A549 (cell line): ENCODE measurements around the gene ECSCR. TPM values are rescaled to one million over a fixed set of nuclear protein-coding genes. Genes with fewer than 3 reads are reported as not detected.

Experiments used
- ATAC-seq, 2 experiments: fragments of 200-7000 bp in 1 of 2; fragments of >200 bp in 1 of 2; cut with Nextera tagmentation in 1 of 2; cut with Tn5 transposase in 1 of 2; 3 replicates each; pipeline versions ENCODE4 v1.8.0 to v1.9.1; 2018 to 2020; ENCODE audit warnings: mild to moderate bottlenecking in 1 of 2, moderate library complexity in 1 of 2
- CTCF ChIA-PET: fragments of 300-600 bp; sonication (Branson Sonifier 250); formaldehyde crosslinking; extraction: SDS; loops from one replicate; lab custom pipeline; 2021; ENCODE audit warnings: antibody characterized with exemption, inconsistent platforms; lab: Yijun Ruan, JAX
- POLR2A ChIA-PET: fragments of 350-600 bp; formaldehyde crosslinking; extraction: SDS; loops from one replicate; lab custom pipeline; 2021; ENCODE audit warnings: antibody characterized with exemption, inconsistent platforms; lab: Yijun Ruan, JAX
- DNase-seq, 2 experiments: peaks; one replicate each; pipeline versions ENCODE4 v3.0.0 to v3.0.0-alpha.2; 2011 to 2016; ENCODE audit warnings: low read depth in 1 of 2, low spot score in 1 of 2
- FAIRE-seq: peaks from 2 replicates; lab custom pipeline; 2011; peaks lifted over from hg19 to GRCh38; lab: Jason Lieb, UNC
- H3K27ac ChIP-seq, 2 experiments: fragments of >200 bp; sonication (Bioruptor Twin); formaldehyde crosslinking; 3 replicates each; pipeline ENCODE4 v1.5.1; 2016 to 2017
- H3K4me1 ChIP-seq: fragments of >200 bp; sonication (Bioruptor Twin); formaldehyde crosslinking; 3 replicates; pipeline ENCODE4 v1.6.1; 2016
- H3K4me2 ChIP-seq: fragments of >200 bp; sonication (Bioruptor Twin); formaldehyde crosslinking; 3 replicates; pipeline ENCODE4 v1.6.1; 2016
- H3K4me3 ChIP-seq: fragments of >200 bp; sonication (Bioruptor Twin); formaldehyde crosslinking; 3 replicates; pipeline ENCODE4 v1.5.1; 2016
- H3K9me3 ChIP-seq: fragments of >200 bp; sonication (Bioruptor Twin); formaldehyde crosslinking; 3 replicates; pipeline ENCODE4 v1.6.1; 2016
- BHLHE40 ChIP-seq: IDR thresholded peaks from 2 replicates; pipeline ENCODE4 v1.6.1; 2012; ENCODE audit warnings: low read depth, low read length, inconsistent platforms
- CBX2 ChIP-seq: fragments of 200-600 bp; sonication (generic); IDR thresholded peaks from 2 replicates; pipeline ENCODE4 v1.6.1; 2016; ENCODE audit warnings: low read depth, mild to moderate bottlenecking, borderline replicate concordance
- CEBPB ChIP-seq, 2 experiments: fragments of >200 bp in 1 of 2; sonication (Bioruptor Twin) in 1 of 2; formaldehyde crosslinking in 1 of 2; IDR thresholded peaks; 2 replicates each; pipeline ENCODE4 v1.6.1; 2012 to 2016
- CHD4 ChIP-seq: fragments of 200-600 bp; sonication (generic); IDR thresholded peaks from 2 replicates; pipeline ENCODE4 v1.6.1; 2016; ENCODE audit warnings: antibody characterized with exemption, mild to moderate bottlenecking, borderline replicate concordance
- EHF ChIP-seq: fragments of 250-450 bp; sonication (Bioruptor Pico); IDR thresholded peaks from 2 replicates; pipeline ENCODE4 v1.5.0; 2020; ENCODE audit warnings: mild to moderate bottlenecking
- EHMT2 ChIP-seq: fragments of 200-600 bp; sonication (generic); IDR thresholded peaks from 2 replicates; pipeline ENCODE4 v1.6.1; 2016; ENCODE audit warnings: antibody characterized with exemption, low read depth, mild to moderate bottlenecking, moderate library complexity
- EP300 ChIP-seq, 2 experiments: fragments of >200 bp; sonication (Bioruptor Twin); formaldehyde crosslinking; IDR thresholded peaks; 2 replicates in 1 of 2; 3 replicates in 1 of 2; pipeline ENCODE4 v1.6.1; 2016 to 2017
- FOSB ChIP-seq: fragments of 250-450 bp; sonication (Bioruptor Pico); IDR thresholded peaks from 2 replicates; pipeline ENCODE4 v1.5.0; 2020; ENCODE audit warnings: mild to moderate bottlenecking, moderate library complexity
- FOSL2 ChIP-seq, 2 experiments: fragments of 450-650 bp in 1 of 2; fragments of >200 bp in 1 of 2; sonication (Bioruptor Twin) in 1 of 2; formaldehyde crosslinking; IDR thresholded peaks; 2 replicates each; pipeline versions ENCODE4 v1.5.0 to v1.6.1; 2016 to 2020; ENCODE audit warnings: mild to moderate bottlenecking in 1 of 2, moderate library complexity in 1 of 2
- FOXS1 ChIP-seq: fragments of 250-450 bp; sonication (Bioruptor Pico); IDR thresholded peaks from 2 replicates; pipeline ENCODE4 v1.5.0; 2020; ENCODE audit warnings: mild to moderate bottlenecking, moderate library complexity
- HEYL ChIP-seq: fragments of 250-450 bp; sonication (Bioruptor Pico); IDR thresholded peaks from 2 replicates; pipeline ENCODE4 v1.8.0; 2021; ENCODE audit warnings: mild to moderate bottlenecking, moderate library complexity
- HOXA7 ChIP-seq: fragments of 250-450 bp; sonication (Bioruptor Pico); IDR thresholded peaks from 2 replicates; pipeline ENCODE4 v1.5.0; 2020; ENCODE audit warnings: mild to moderate bottlenecking, moderate library complexity
- HOXB13 ChIP-seq: fragments of 250-450 bp; sonication (Bioruptor Pico); IDR thresholded peaks from 2 replicates; pipeline ENCODE4 v1.5.0; 2020; ENCODE audit warnings: low read depth, mild to moderate bottlenecking, moderate library complexity
- KDM1A ChIP-seq: fragments of 200-600 bp; sonication (generic); IDR thresholded peaks from 2 replicates; pipeline ENCODE4 v1.6.1; 2016; ENCODE audit warnings: low read depth, mild to moderate bottlenecking
- MAFK ChIP-seq: fragments of 450-650 bp; IDR thresholded peaks from 2 replicates; pipeline ENCODE4 v1.6.1; 2014; ENCODE audit not compliant: partially characterized antibody
- MAZ ChIP-seq: fragments of 150-350 bp; IDR thresholded peaks from 2 replicates; pipeline ENCODE4 v1.6.1; 2014; ENCODE audit warnings: antibody characterized with exemption, low read depth, low read length, borderline replicate concordance
- NR3C1 ChIP-seq: fragments of >200 bp; sonication (Bioruptor Twin); formaldehyde crosslinking; IDR thresholded peaks from 3 replicates; pipeline ENCODE4 v1.6.1; 2017
- PHF8 ChIP-seq: fragments of 200-600 bp; sonication (generic); IDR thresholded peaks from 2 replicates; pipeline ENCODE4 v1.6.1; 2016; ENCODE audit warnings: low read depth, mild to moderate bottlenecking, antibody characterized with exemption, moderate library complexity, borderline replicate concordance
- RFX5 ChIP-seq: fragments of 450-650 bp; IDR thresholded peaks from 2 replicates; pipeline ENCODE4 v1.7.1; 2014; ENCODE audit warnings: antibody characterized with exemption, mild to moderate bottlenecking, moderate library complexity
- RNF2 ChIP-seq: fragments of 200-600 bp; sonication (generic); IDR thresholded peaks from 2 replicates; pipeline ENCODE4 v1.6.1; 2016; ENCODE audit warnings: low read depth, mild to moderate bottlenecking, antibody characterized with exemption, moderate library complexity, borderline replicate concordance
- SMC3 ChIP-seq: fragments of >200 bp; sonication (Bioruptor Twin); formaldehyde crosslinking; IDR thresholded peaks from 3 replicates; pipeline ENCODE4 v1.6.1; 2018; ENCODE audit warnings: inconsistent platforms
- SREBF2 ChIP-seq: fragments of 450-650 bp; IDR thresholded peaks from 2 replicates; pipeline ENCODE4 v1.6.1; 2014; ENCODE audit warnings: mild to moderate bottlenecking, moderate library complexity
- TFCP2L1 ChIP-seq: fragments of 250-450 bp; sonication (Bioruptor Pico); IDR thresholded peaks from 2 replicates; pipeline ENCODE4 v1.5.0; 2021; ENCODE audit warnings: mild to moderate bottlenecking
- TP53 ChIP-seq: fragments of 250-450 bp; sonication (Bioruptor Pico); IDR thresholded peaks from 2 replicates; pipeline ENCODE4 v1.5.0; 2021; ENCODE audit warnings: mild to moderate bottlenecking, moderate library complexity
- ZC3H11A ChIP-seq: fragments of 450-650 bp; IDR thresholded peaks from 2 replicates; pipeline ENCODE4 v1.6.1; 2014; ENCODE audit warnings: antibody characterized with exemption, mild to moderate bottlenecking
- ZFP36 ChIP-seq: fragments of 450-650 bp; IDR thresholded peaks from 2 replicates; pipeline ENCODE4 v1.6.1; 2014; ENCODE audit warnings: borderline replicate concordance; ENCODE audit not compliant: partially characterized antibody
- WGBS: methylation state at CpG from one replicate; pipeline ENCODE4 v1.1.6; 2017; ENCODE audit errors: missing lambda C conversion rate; 5-methylcytosine and 5-hydroxymethylcytosine counted together
- polyA plus RNA-seq, 4 experiments: library from polyadenylated mRNA; depleted of rRNA in 3 of 4; stranded (reverse); fragments of >200 nt; fragmentation: RNase III in 1 of 4; extraction: RNeasy Plus Mini Kit Qiagen cat#74134 plus additional on column Dnase treatment in 1 of 4; gene quantifications; 2 replicates in 3 of 4; 3 replicates in 1 of 4; pipeline ENCODE4 v1.2.3, GENCODE V29; 2011 to 2017
- TF ChIP-seq, protein P1 (sequence below): fragments of 200-600 bp; sonication (generic); IDR thresholded peaks from 2 replicates; pipeline ENCODE4 v1.6.1; 2016; ENCODE audit warnings: antibody characterized with exemption, mild to moderate bottlenecking, moderate library complexity
- TF ChIP-seq, protein P2 (sequence below): fragments of 250-450 bp; sonication (Bioruptor Pico); IDR thresholded peaks from 2 replicates; pipeline ENCODE4 v1.5.0; 2021; ENCODE audit warnings: mild to moderate bottlenecking, moderate library complexity, borderline replicate concordance
- TF ChIP-seq, protein P3 (sequence below): fragments of 250-450 bp; sonication (Bioruptor Pico); IDR thresholded peaks from 2 replicates; pipeline ENCODE4 v1.5.0; 2020; ENCODE audit warnings: low read depth, mild to moderate bottlenecking, moderate library complexity

ECSCR gene
- polyA plus RNA-seq, 2 of the 4 experiments (the other 2 are of a cell fraction): not detected

DNA sequence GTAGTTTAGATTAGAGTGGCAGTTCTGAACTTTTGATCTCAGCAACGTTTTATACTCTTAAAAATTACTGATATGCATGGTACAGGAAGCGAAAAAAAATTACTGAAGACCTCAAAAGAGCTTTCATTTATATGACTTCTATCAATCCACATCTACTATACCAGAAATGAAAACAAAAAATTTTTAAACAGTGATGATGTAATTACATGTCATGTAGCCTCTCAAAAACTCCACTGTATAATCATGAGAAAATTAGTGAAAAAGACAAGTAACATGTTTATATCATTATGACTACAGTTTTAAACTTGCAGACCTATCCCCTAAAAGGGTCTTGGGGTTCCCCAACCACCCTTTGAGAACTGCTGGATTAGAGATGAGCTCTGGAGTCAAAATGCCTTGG is 32.5 kb downstream of the ECSCR start:
- ATAC-seq (no peak), DNase-seq (no peak), FAIRE-seq (no peak)
- no peak for TF ChIP-seq SMC3
- TF ChIP-seq CBX2: no peak
- TF ChIP-seq CHD4: no peak
- TF ChIP-seq SREBF2: no peak
- TF ChIP-seq TFCP2L1 (CRISPR knock-in tag): no peak
- TF ChIP-seq ZFP36: no peak
- TF ChIP-seq BHLHE40: no peak
- TF ChIP-seq, protein P1, sequence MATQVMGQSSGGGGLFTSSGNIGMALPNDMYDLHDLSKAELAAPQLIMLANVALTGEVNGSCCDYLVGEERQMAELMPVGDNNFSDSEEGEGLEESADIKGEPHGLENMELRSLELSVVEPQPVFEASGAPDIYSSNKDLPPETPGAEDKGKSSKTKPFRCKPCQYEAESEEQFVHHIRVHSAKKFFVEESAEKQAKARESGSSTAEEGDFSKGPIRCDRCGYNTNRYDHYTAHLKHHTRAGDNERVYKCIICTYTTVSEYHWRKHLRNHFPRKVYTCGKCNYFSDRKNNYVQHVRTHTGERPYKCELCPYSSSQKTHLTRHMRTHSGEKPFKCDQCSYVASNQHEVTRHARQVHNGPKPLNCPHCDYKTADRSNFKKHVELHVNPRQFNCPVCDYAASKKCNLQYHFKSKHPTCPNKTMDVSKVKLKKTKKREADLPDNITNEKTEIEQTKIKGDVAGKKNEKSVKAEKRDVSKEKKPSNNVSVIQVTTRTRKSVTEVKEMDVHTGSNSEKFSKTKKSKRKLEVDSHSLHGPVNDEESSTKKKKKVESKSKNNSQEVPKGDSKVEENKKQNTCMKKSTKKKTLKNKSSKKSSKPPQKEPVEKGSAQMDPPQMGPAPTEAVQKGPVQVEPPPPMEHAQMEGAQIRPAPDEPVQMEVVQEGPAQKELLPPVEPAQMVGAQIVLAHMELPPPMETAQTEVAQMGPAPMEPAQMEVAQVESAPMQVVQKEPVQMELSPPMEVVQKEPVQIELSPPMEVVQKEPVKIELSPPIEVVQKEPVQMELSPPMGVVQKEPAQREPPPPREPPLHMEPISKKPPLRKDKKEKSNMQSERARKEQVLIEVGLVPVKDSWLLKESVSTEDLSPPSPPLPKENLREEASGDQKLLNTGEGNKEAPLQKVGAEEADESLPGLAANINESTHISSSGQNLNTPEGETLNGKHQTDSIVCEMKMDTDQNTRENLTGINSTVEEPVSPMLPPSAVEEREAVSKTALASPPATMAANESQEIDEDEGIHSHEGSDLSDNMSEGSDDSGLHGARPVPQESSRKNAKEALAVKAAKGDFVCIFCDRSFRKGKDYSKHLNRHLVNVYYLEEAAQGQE: no peak
- TF ChIP-seq FOXS1: no peak
- no peak for TF ChIP-seq FOSB (CRISPR knock-in tag)
- no peak for TF ChIP-seq HOXA7 (CRISPR knock-in tag)
- no peak for TF ChIP-seq ZC3H11A
- TF ChIP-seq, protein P2, sequence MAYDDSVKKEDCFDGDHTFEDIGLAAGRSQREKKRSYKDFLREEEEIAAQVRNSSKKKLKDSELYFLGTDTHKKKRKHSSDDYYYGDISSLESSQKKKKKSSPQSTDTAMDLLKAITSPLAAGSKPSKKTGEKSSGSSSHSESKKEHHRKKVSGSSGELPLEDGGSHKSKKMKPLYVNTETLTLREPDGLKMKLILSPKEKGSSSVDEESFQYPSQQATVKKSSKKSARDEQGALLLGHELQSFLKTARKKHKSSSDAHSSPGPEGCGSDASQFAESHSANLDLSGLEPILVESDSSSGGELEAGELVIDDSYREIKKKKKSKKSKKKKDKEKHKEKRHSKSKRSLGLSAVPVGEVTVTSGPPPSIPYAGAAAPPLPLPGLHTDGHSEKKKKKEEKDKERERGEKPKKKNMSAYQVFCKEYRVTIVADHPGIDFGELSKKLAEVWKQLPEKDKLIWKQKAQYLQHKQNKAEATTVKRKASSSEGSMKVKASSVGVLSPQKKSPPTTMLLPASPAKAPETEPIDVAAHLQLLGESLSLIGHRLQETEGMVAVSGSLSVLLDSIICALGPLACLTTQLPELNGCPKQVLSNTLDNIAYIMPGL (CRISPR knock-in tag): no peak
- TF ChIP-seq FOSL2 (IDR thresholded peaks at IDR 0.05): no peak
- TF ChIP-seq FOSL2 (CRISPR knock-in tag; IDR thresholded peaks at IDR 0.05): no peak
- no peak for TF ChIP-seq EHMT2
- TF ChIP-seq KDM1A: no peak
- no peak for TF ChIP-seq HEYL (CRISPR knock-in tag)
- no peak for TF ChIP-seq EP300 (IDR thresholded peaks at IDR 0.05)
- no peak for TF ChIP-seq RFX5
- TF ChIP-seq RNF2: no peak
- Histone ChIP-seq H3K9me3 (no peaks in the 10 kb centered on the region), H3K27ac (no peak overlapping the region), H3K4me1 (no peaks in the 10 kb centered on the region), H3K4me2 (no peak overlapping the region), H3K4me3 (no peak overlapping the region)
- CTCF ChIA-PET: interaction anchor here (0.7 to 1.7 kb wide), 9 partner anchors 8 to 336 kb away, joined by 3 to 10 read pairs (median 4); partner anchors contain the start of gene DNAJC18
- WGBS: 69% methylated on average over 2 of the region's 2 CpGs
- POLR2A ChIA-PET: interaction anchor here (0.9 kb wide), 1 partner anchor 9 kb away, joined by 3 read pairs; the partner anchor contains the start of gene DNAJC18

DNA sequence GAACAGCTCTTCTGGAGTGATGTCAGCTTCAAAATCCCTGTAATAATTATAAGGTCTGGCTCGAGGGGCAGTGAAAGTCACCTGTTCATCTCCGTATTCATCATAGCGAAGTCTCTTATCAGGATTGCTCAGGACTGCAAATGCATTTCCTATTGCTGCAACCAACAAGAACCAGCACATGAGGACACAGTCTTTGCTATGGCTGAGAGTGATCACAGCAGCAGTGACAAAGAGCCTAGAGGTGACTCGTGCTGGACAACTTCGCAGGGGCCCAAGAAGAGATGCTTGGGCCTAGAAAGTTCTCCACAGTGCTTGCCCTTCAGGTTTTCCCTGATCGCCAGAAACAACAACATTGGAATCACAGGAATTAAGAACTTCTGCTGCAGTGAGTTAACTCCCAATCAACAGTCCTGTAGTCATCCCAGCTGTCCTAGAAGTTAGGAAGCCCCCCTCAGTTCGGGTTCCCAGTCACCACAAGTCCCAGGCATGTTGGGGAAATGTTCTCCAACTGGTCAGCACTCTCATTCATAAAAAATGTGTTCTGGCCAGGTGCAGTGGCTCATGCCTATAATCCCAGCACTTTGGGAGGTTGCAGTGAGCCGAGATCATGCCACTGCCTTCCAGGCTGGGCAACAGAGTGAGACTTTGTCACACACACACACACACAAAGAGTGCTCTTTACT is 36.2 kb downstream of the ECSCR start:
- POLR2A ChIA-PET: no interaction called here
- no peak for FAIRE-seq
- H3K9me3 ChIP-seq: no peaks in the 10 kb centered on the region
- ATAC-seq: no peak
- no peak overlapping the region for H3K27ac ChIP-seq
- H3K4me1 ChIP-seq: no peaks in the 10 kb centered on the region
- no peak for DNase-seq
- H3K4me2 ChIP-seq: no peak overlapping the region
- H3K4me3 ChIP-seq: no peak overlapping the region
- TF ChIP-seq CHD4 (no peak), TFCP2L1 (CRISPR knock-in tag) (no peak), PHF8 (no peak), ZFP36 (no peak), HOXB13 (no peak), TP53 (CRISPR knock-in tag) (no peak), MAFK (no peak), ZC3H11A (no peak), CEBPB (IDR thresholded peaks at IDR 0.05) (no peak), CBX2 (no peak), NR3C1 (no peak), RFX5 (no peak), KDM1A (no peak), EHF (CRISPR knock-in tag) (no peak), MAZ (no peak), SREBF2 (no peak)
- TF ChIP-seq, protein P3, sequence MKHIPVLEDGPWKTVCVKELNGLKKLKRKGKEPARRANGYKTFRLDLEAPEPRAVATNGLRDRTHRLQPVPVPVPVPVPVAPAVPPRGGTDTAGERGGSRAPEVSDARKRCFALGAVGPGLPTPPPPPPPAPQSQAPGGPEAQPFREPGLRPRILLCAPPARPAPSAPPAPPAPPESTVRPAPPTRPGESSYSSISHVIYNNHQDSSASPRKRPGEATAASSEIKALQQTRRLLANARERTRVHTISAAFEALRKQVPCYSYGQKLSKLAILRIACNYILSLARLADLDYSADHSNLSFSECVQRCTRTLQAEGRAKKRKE (CRISPR knock-in tag): no peak
- WGBS: 66% methylated on average over 8 of the region's 8 CpGs
- CTCF ChIA-PET: interaction anchor here (7.8 to 13.8 kb wide), 2 partner anchors 10 to 91 kb away, joined by 88 to 392 read pairs; partner anchors contain the start of gene DNAJC18
